Mucosa of gallbladder (tissue), 1 donor: ENCODE results near the gene TMCC1. TPM values are rescaled to one million over a fixed set of nuclear protein-coding genes. Genes with fewer than 3 reads are reported as not detected.
"Not testable (repeated sequence)": the region's sequence is repeated elsewhere in the genome, so short reads cannot be mapped to it uniquely, and the experiment has no call there.

Experiments
- DNase-seq: peaks from one replicate; pipeline ENCODE4 v3.0.0-alpha.2; 2020; ENCODE audit warnings: low spot score
- total RNA-seq: library from RNA; stranded (reverse); gene quantifications from one replicate; pipeline ENCODE4 v1.2.1, GENCODE V29; 2021
- donor health status: DM: no; HTN: no; CAD: no.

The TMCC1 gene
- total RNA-seq, 1 donor from 2014 or later: 52.9 TPM

GRCh38 chr3:129773691-129774663 is 119.5 kb downstream of the TMCC1 start:
- no peak for DNase-seq

GRCh38 chr3:129770604-129771003 is 122.9 kb downstream of the TMCC1 start:
- no peak for DNase-seq

GRCh38 chr3:129769616-129770015 is 123.9 kb downstream of the TMCC1 start:
- DNase-seq: no peak

GRCh38 chr3:129768728-129769127 is 124.8 kb downstream of the TMCC1 start:
- no peak for DNase-seq

GRCh38 chr3:129766135-129766534 is 127.4 kb downstream of the TMCC1 start:
- DNase-seq: no peak

GRCh38 chr3:129764090-129764489 is 129.4 kb downstream of the TMCC1 start:
- DNase-seq: no peak

GRCh38 chr3:129758785-129759320 is 134.7 kb downstream of the TMCC1 start:
- DNase-seq: no peak

GRCh38 chr3:129758306-129758705 is 135.2 kb downstream of the TMCC1 start:
- DNase-seq: no peak

GRCh38 chr3:129756871-129757270 is 136.6 kb downstream of the TMCC1 start:
- no peak for DNase-seq

GRCh38 chr3:129751105-129751504 is 142.4 kb downstream of the TMCC1 start:
- DNase-seq: not testable (repeated sequence)

- DNase-seq: no peak
Measured at GRCh38 chr3:129749692-129750091, 143.8 kb downstream of the TMCC1 start.

- no peak for DNase-seq
Measured at GRCh38 chr3:129747992-129748391, 145.5 kb downstream of the TMCC1 start.

GRCh38 chr3:129747136-129747535 is 146.4 kb downstream of the TMCC1 start:
- no peak for DNase-seq

- no peak for DNase-seq
Measured at GRCh38 chr3:129746629-129747028, 146.9 kb downstream of the TMCC1 start.

GRCh38 chr3:129745253-129745652 is 148.3 kb downstream of the TMCC1 start:
- DNase-seq: peak; percentile 11

- DNase-seq: no peak
Measured at GRCh38 chr3:129741794-129742193, 151.7 kb downstream of the TMCC1 start.

- DNase-seq: peak; percentile 22
Measured at GRCh38 chr3:129740090-129740489, 153.4 kb downstream of the TMCC1 start.

- no peak for DNase-seq
Measured at GRCh38 chr3:129739634-129740033, 153.9 kb downstream of the TMCC1 start.

- DNase-seq: no peak
Measured at GRCh38 chr3:129738172-129738571, 155.3 kb downstream of the TMCC1 start.

- DNase-seq: no peak
Measured at GRCh38 chr3:129736070-129736469, 157.4 kb downstream of the TMCC1 start.

- DNase-seq: no peak
Measured at GRCh38 chr3:129735638-129736037, 157.9 kb downstream of the TMCC1 start.

GRCh38 chr3:129734449-129734848 is 159.1 kb downstream of the TMCC1 start:
- DNase-seq: no peak

- no peak for DNase-seq
Measured at GRCh38 chr3:129732200-129732876, 161.2 kb downstream of the TMCC1 start.
